Spleen (tissue), 7 donors: ENCODE results near the gene MT1A.
A peak's percentile ranks its signal among the peaks of the same experiment; 100 is the strongest.

Experiments used
- CTCF ChIP-seq, 11 experiments: fragments of 200-600 bp in 7 of 11; fragments of 450-650 bp in 4 of 11; sonication (generic) in 4 of 11; IDR thresholded peaks in 8 of 11; conservative IDR thresholded peaks in 3 of 11; 1 replicate in 7 of 11; 2 replicates in 4 of 11; pipeline versions ENCODE4 v1.4.0 to v1.8.0; 2016 to 2021; ENCODE audit warnings: antibody characterized with exemption in 11 of 11, inconsistent platforms in 4 of 11, mild to moderate bottlenecking in 1 of 11
- POLR2A ChIP-seq, 3 donors: fragments of 450-650 bp; IDR thresholded peaks; one replicate each; pipeline ENCODE4 v1.5.1; 2017; ENCODE audit warnings: antibody characterized with exemption in 3 of 3, mild to moderate bottlenecking in 1 of 3
- POLR2AphosphoS5 ChIP-seq, 3 donors: sonication (generic); formaldehyde crosslinking; IDR thresholded peaks; one replicate each; pipeline ENCODE4 v1.5.1; 2017; ENCODE audit warnings: antibody characterized with exemption in 3 of 3
- donor health status: DM: no; HTN: no; CAD: no; lungs with moderate emphysema.
- donor health status: DM: no; HTN: no; CAD: no.
- donor health status: DM: no; HTN: no; CAD: no.

GRCh38 chr16:56637814-56638750 lies at the start of gene MT1A:
- TF ChIP-seq POLR2A (IDR thresholded peaks at IDR 0.05) (no peak), CTCF (IDR thresholded peaks at IDR 0.05 in 8 of 11, conservative IDR thresholded peaks at IDR 0.05 in 3 of 11) (no peak), POLR2AphosphoS5 (IDR thresholded peaks at IDR 0.05) (peak; percentile 58 to 87 (median 79))
